GM18873 (cell line): ENCODE results near the gene GPR62.
"Not testable (repeated sequence)": the region's sequence is repeated elsewhere in the genome, so short reads cannot be mapped to it uniquely, and the experiment has no call there.

Source experiments
- ATAC-seq: cut with Tn5 transposase; IDR thresholded peaks from one replicate; pipeline ENCODE4 v1.9.1; 2021; ENCODE audit warnings: mild to moderate bottlenecking, moderate library complexity, moderate number of reproducible peaks; ENCODE audit not compliant: unreplicated experiment, low FRiP score

Gene GPR62

GRCh38 chr3:51955175-51955892 lies at the start of gene GPR62:
TSS of gene GPR62 (plus strand) at chr3:51955381. CDS start at chr3:51955653, 272 bp downstream.
- no peak for ATAC-seq

- ATAC-seq = no peak
These were observed 47.2 kb upstream of the GPR62 start for GRCh38 chr3:51908026-51908425.

- no peak for ATAC-seq
These were observed 38.8 kb upstream of the GPR62 start for GRCh38 chr3:51916418-51916817.

GRCh38 chr3:51921081-51921578 lies 34.1 kb upstream of the GPR62 start:
- no peak for ATAC-seq

GRCh38 chr3:51927061-51927977 lies 27.9 kb upstream of the GPR62 start:
- ATAC-seq = no peak

GRCh38 chr3:51928438-51928837 lies 26.7 kb upstream of the GPR62 start:
- no peak for ATAC-seq

- not testable (repeated sequence) for ATAC-seq
These were observed 26.2 kb upstream of the GPR62 start for GRCh38 chr3:51928981-51929380.

GRCh38 chr3:51929420-51930003 lies 25.7 kb upstream of the GPR62 start:
- ATAC-seq = no peak

GRCh38 chr3:51930439-51930838 lies 24.7 kb upstream of the GPR62 start:
- no peak for ATAC-seq

- ATAC-seq = no peak
These were observed 23.4 kb upstream of the GPR62 start for GRCh38 chr3:51931756-51932155.

GRCh38 chr3:51932471-51933370 lies 22.5 kb upstream of the GPR62 start:
- ATAC-seq = no peak

GRCh38 chr3:51933471-51934138 lies 21.6 kb upstream of the GPR62 start:
- no peak for ATAC-seq

- no peak for ATAC-seq
These were observed 20.9 kb upstream of the GPR62 start for GRCh38 chr3:51934139-51934850.

- ATAC-seq = no peak
These were observed 19.9 kb upstream of the GPR62 start for GRCh38 chr3:51934991-51935885.

- no peak for ATAC-seq
These were observed 19.1 kb upstream of the GPR62 start for GRCh38 chr3:51935886-51936755.

- no peak for ATAC-seq
These were observed 18.2 kb upstream of the GPR62 start for GRCh38 chr3:51937014-51937413.
